WTC11 (cell line): ENCODE measurements around the gene UPF1.

Experiments
- ATF3 ChIP-seq: sonication (generic); formaldehyde crosslinking; conservative IDR thresholded peaks from 2 replicates; pipeline ENCODE4 v1.8.1; 2022; ENCODE audit warnings: mild to moderate bottlenecking, missing genetic modification reagents
- CTCF ChIP-seq: fragments of 200-600 bp; IDR thresholded peaks from 2 replicates; pipeline ENCODE4 v1.8.0; 2022; ENCODE audit warnings: antibody characterized with exemption
- E2F5 ChIP-seq: sonication (generic); formaldehyde crosslinking; IDR thresholded peaks from 2 replicates; pipeline ENCODE4 v1.8.1; 2022; ENCODE audit warnings: mild to moderate bottlenecking, moderate library complexity, missing genetic modification reagents
- ELF4 ChIP-seq: sonication (generic); formaldehyde crosslinking; IDR thresholded peaks from 2 replicates; pipeline ENCODE4 v1.8.1; 2022; ENCODE audit warnings: low read depth, mild to moderate bottlenecking, moderate library complexity, missing genetic modification reagents
- ERG ChIP-seq: fragments of 250-450 bp; sonication (Bioruptor Pico); IDR thresholded peaks from 2 replicates; pipeline ENCODE4 v1.8.0; 2021; ENCODE audit warnings: mild to moderate bottlenecking
- FOXJ3 ChIP-seq: sonication (generic); formaldehyde crosslinking; IDR thresholded peaks from 2 replicates; pipeline ENCODE4 v1.9.0; 2021; ENCODE audit warnings: missing genetic modification reagents, mild to moderate bottlenecking, borderline replicate concordance
- JUN ChIP-seq: sonication (generic); formaldehyde crosslinking; IDR thresholded peaks from 2 replicates; pipeline ENCODE4 v1.8.0; 2023; ENCODE audit warnings: mild to moderate bottlenecking, missing genetic modification reagents
- PRDM15 ChIP-seq: sonication (generic); formaldehyde crosslinking; IDR thresholded peaks from 2 replicates; pipeline ENCODE4 v1.8.0; 2022; ENCODE audit warnings: missing genetic modification reagents
- PRRX2 ChIP-seq: fragments of 250-450 bp; sonication (Bioruptor Pico); IDR thresholded peaks from 2 replicates; pipeline ENCODE4 v1.8.0; 2021; ENCODE audit warnings: mild to moderate bottlenecking
- SP1 ChIP-seq: sonication (generic); formaldehyde crosslinking; conservative IDR thresholded peaks from 2 replicates; pipeline ENCODE4 v1.8.1; 2022; ENCODE audit warnings: missing genetic modification reagents
- USF2 ChIP-seq: sonication (generic); formaldehyde crosslinking; IDR thresholded peaks from 2 replicates; pipeline ENCODE4 v1.8.1; 2023; ENCODE audit warnings: mild to moderate bottlenecking, missing genetic modification reagents, moderate library complexity
- ZNF138 ChIP-seq: sonication (generic); formaldehyde crosslinking; conservative IDR thresholded peaks from 2 replicates; pipeline ENCODE4 v1.8.1; 2022; ENCODE audit warnings: mild to moderate bottlenecking, moderate library complexity, missing genetic modification reagents

- TF ChIP-seq USF2 (CRISPR knock-in tag) = no peak
- TF ChIP-seq CTCF = no peak
- no peak for TF ChIP-seq SP1 (CRISPR knock-in tag)
- no peak for TF ChIP-seq ELF4 (CRISPR knock-in tag)
- TF ChIP-seq ATF3 (CRISPR knock-in tag) = no peak
- no peak for TF ChIP-seq PRDM15 (CRISPR knock-in tag)
- TF ChIP-seq ZNF138 (CRISPR knock-in tag) = no peak
- no peak for TF ChIP-seq ERG (CRISPR knock-in tag)
- TF ChIP-seq FOXJ3 (CRISPR knock-in tag) = no peak
- no peak for TF ChIP-seq E2F5
- TF ChIP-seq JUN (CRISPR knock-in tag) = no peak
- TF ChIP-seq PRRX2 (CRISPR knock-in tag) = no peak
Observed at GRCh38 chr19:18856385-18857126, 24.8 kb downstream of the UPF1 start.
